DMS 273 treated with DMSO at 0.1 percent for 48 hours (cell line): Measurements from ENCODE around the gene CARS1.

Experiments
- DNase-seq: peaks from one replicate; lab custom pipeline; 2025; lab: John Stamatoyannopoulos, UW

The CARS1 gene

GRCh38 chr11:2991452-2992233 is 65.6 kb downstream of the CARS1 start:
- DNase-seq = no peak

- DNase-seq = no peak
These were observed 66.4 kb downstream of the CARS1 start for GRCh38 chr11:2990617-2991451.

GRCh38 chr11:2989551-2989950 is 67.7 kb downstream of the CARS1 start:
- DNase-seq = no peak

GRCh38 chr11:2989006-2989405 is 68.2 kb downstream of the CARS1 start:
- no peak for DNase-seq

GRCh38 chr11:2987881-2988861 is 69.1 kb downstream of the CARS1 start:
- no peak for DNase-seq

GRCh38 chr11:2983908-2984307 is 73.3 kb downstream of the CARS1 start:
- no peak for DNase-seq

- DNase-seq = no peak
These were observed 75.0 kb downstream of the CARS1 start for GRCh38 chr11:2982214-2982613.

GRCh38 chr11:2981130-2981529 is 76.1 kb downstream of the CARS1 start:
- DNase-seq = no peak

- no peak for DNase-seq
These were observed 76.9 kb downstream of the CARS1 start for GRCh38 chr11:2980168-2980840.

GRCh38 chr11:2977113-2977512 is 80.1 kb downstream of the CARS1 start:
- DNase-seq = no peak

GRCh38 chr11:2976294-2977063 is 80.7 kb downstream of the CARS1 start:
- DNase-seq = no peak

GRCh38 chr11:2975594-2975993 is 81.6 kb downstream of the CARS1 start:
- no peak for DNase-seq

GRCh38 chr11:2974272-2974671 is 83.0 kb downstream of the CARS1 start:
- no peak for DNase-seq

- DNase-seq = no peak
These were observed 88.8 kb downstream of the CARS1 start for GRCh38 chr11:2968341-2968900.

GRCh38 chr11:2964782-2965181 is 92.4 kb downstream of the CARS1 start:
- DNase-seq = no peak

GRCh38 chr11:2963761-2964160 is 93.5 kb downstream of the CARS1 start:
- DNase-seq = no peak

- no peak for DNase-seq
These were observed 94.0 kb downstream of the CARS1 start for GRCh38 chr11:2963112-2963754.

- DNase-seq = no peak
These were observed 96.1 kb downstream of the CARS1 start for GRCh38 chr11:2961080-2961479.

- DNase-seq = no peak
These were observed 97.1 kb downstream of the CARS1 start for GRCh38 chr11:2960139-2960538.

- DNase-seq = no peak
These were observed 99.0 kb downstream of the CARS1 start for GRCh38 chr11:2958251-2958650.
